NCI-H82 (cell line): ENCODE results near the gene GRIP2.

ENCODE experiments used
- DNase-seq: peaks from one replicate; lab custom pipeline; 2025; lab: John Stamatoyannopoulos, UW

The GRIP2 gene

GRCh38 chr3:14538451-14539088 lies 1.6 kb downstream of the GRIP2 start:
- DNase-seq = no peak

GRCh38 chr3:14537590-14538450 lies 2.3 kb downstream of the GRIP2 start:
- peak; percentile 47 for DNase-seq

- no peak for DNase-seq
Measured at GRCh38 chr3:14536837-14537589, 3.1 kb downstream of the GRIP2 start.

- no peak for DNase-seq
Measured at GRCh38 chr3:14536055-14536815, 3.9 kb downstream of the GRIP2 start.

- no peak for DNase-seq
Measured at GRCh38 chr3:14535616-14536015, 4.5 kb downstream of the GRIP2 start.

GRCh38 chr3:14534516-14535191 lies 5.5 kb downstream of the GRIP2 start:
- no peak for DNase-seq

- DNase-seq = peak; percentile 31
Measured at GRCh38 chr3:14533457-14533958, 6.6 kb downstream of the GRIP2 start.

- peak; percentile 97 for DNase-seq
Measured at GRCh38 chr3:14532691-14533456, 7.3 kb downstream of the GRIP2 start.

GRCh38 chr3:14531856-14532395 lies 8.2 kb downstream of the GRIP2 start:
- no peak for DNase-seq

- no peak for DNase-seq
Measured at GRCh38 chr3:14528081-14528480, 12.1 kb downstream of the GRIP2 start.

GRCh38 chr3:14525685-14526631 lies 14.2 kb downstream of the GRIP2 start:
- DNase-seq = no peak

- no peak for DNase-seq
Measured at GRCh38 chr3:14524920-14525660, 15.1 kb downstream of the GRIP2 start.

- no peak for DNase-seq
Measured at GRCh38 chr3:14524311-14524711, 15.8 kb downstream of the GRIP2 start.

- DNase-seq = no peak
Measured at GRCh38 chr3:14523792-14524191, 16.4 kb downstream of the GRIP2 start.

GRCh38 chr3:14522768-14523167 lies 17.4 kb downstream of the GRIP2 start:
- DNase-seq = no peak

GRCh38 chr3:14522129-14522691 lies 17.9 kb downstream of the GRIP2 start:
- no peak for DNase-seq

- DNase-seq = no peak
Measured at GRCh38 chr3:14521611-14522010, 18.5 kb downstream of the GRIP2 start.

- DNase-seq = no peak
Measured at GRCh38 chr3:14520967-14521366, 19.2 kb downstream of the GRIP2 start.
